ENCODE data around the gene SGSM1.

DNA sequence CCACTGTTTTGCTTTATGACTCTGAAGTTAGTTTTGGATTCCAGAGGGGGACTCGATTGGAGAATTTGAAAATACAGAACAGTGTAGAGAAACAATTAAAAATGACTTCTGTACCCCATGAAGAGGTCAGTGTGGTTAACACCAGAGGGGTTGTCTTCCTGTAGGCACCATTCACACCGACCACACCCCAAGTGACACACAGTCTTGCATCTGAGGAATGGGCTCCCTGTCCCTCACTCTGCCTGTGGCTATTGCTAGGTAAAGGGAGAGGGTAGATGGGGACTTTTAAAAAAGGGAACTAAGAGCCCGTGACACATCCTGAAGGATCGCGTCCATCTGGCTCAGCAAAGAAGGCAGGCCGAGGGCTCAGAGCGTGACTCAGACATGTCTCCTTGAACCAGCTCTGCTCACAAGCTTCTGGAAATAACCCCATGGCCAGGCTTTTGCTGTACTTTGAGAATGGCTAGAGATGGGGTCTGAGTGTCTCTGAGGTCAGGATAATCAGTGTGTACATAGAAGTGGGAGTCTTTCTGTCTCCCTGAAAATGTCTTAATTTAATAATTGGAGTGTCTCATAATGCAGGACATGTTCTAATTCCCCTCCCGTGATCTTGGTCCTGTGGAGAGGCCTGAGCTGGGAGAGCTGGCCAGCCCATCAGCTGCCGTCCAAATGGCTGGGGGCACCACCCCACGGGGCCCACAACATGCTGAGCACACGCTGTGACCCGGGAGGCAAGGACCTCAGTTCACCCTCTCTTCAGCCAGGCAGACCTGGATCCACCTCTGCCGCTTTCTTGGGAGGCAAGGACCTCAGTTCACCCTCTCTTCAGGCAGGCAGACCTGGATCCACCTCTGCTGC, 39.3 kb downstream of the SGSM1 start:
- TF ChIP-seq YY1 (IDR thresholded peaks at IDR 0.05; ENCODE audit: extremely low read depth, insufficient replicate concordance, low read depth, low read length) = no peak
- TF ChIP-seq, protein P1, sequence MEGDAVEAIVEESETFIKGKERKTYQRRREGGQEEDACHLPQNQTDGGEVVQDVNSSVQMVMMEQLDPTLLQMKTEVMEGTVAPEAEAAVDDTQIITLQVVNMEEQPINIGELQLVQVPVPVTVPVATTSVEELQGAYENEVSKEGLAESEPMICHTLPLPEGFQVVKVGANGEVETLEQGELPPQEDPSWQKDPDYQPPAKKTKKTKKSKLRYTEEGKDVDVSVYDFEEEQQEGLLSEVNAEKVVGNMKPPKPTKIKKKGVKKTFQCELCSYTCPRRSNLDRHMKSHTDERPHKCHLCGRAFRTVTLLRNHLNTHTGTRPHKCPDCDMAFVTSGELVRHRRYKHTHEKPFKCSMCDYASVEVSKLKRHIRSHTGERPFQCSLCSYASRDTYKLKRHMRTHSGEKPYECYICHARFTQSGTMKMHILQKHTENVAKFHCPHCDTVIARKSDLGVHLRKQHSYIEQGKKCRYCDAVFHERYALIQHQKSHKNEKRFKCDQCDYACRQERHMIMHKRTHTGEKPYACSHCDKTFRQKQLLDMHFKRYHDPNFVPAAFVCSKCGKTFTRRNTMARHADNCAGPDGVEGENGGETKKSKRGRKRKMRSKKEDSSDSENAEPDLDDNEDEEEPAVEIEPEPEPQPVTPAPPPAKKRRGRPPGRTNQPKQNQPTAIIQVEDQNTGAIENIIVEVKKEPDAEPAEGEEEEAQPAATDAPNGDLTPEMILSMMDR (IDR thresholded peaks at IDR 0.05 in 2 of 3, conservative IDR thresholded peaks at IDR 0.05 in 1 of 3; ENCODE audit: borderline replicate concordance in 1 of 3, insufficient read depth in 1 of 3, low read depth in 2 of 3, low read length in 2 of 3) = no peak
- TF ChIP-seq POLR2AphosphoS5 (IDR thresholded peaks at IDR 0.05; ENCODE audit: low read depth, low read length) = no peak
- no peak for TF ChIP-seq EGR1 (IDR thresholded peaks at IDR 0.05; ENCODE audit: low read depth)
- TF ChIP-seq, protein P2, sequence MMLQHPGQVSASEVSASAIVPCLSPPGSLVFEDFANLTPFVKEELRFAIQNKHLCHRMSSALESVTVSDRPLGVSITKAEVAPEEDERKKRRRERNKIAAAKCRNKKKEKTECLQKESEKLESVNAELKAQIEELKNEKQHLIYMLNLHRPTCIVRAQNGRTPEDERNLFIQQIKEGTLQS (IDR thresholded peaks at IDR 0.05) = no peak
- no peak for TF ChIP-seq POLR2A (IDR thresholded peaks at IDR 0.05; ENCODE audit: borderline replicate concordance, extremely low read depth, insufficient read depth, insufficient read length)
- TF ChIP-seq EZH2 (IDR thresholded peaks at IDR 0.05) = no peak
- TF ChIP-seq SRF (IDR thresholded peaks at IDR 0.05; ENCODE audit: low read depth) = no peak
- TF ChIP-seq, protein P3, sequence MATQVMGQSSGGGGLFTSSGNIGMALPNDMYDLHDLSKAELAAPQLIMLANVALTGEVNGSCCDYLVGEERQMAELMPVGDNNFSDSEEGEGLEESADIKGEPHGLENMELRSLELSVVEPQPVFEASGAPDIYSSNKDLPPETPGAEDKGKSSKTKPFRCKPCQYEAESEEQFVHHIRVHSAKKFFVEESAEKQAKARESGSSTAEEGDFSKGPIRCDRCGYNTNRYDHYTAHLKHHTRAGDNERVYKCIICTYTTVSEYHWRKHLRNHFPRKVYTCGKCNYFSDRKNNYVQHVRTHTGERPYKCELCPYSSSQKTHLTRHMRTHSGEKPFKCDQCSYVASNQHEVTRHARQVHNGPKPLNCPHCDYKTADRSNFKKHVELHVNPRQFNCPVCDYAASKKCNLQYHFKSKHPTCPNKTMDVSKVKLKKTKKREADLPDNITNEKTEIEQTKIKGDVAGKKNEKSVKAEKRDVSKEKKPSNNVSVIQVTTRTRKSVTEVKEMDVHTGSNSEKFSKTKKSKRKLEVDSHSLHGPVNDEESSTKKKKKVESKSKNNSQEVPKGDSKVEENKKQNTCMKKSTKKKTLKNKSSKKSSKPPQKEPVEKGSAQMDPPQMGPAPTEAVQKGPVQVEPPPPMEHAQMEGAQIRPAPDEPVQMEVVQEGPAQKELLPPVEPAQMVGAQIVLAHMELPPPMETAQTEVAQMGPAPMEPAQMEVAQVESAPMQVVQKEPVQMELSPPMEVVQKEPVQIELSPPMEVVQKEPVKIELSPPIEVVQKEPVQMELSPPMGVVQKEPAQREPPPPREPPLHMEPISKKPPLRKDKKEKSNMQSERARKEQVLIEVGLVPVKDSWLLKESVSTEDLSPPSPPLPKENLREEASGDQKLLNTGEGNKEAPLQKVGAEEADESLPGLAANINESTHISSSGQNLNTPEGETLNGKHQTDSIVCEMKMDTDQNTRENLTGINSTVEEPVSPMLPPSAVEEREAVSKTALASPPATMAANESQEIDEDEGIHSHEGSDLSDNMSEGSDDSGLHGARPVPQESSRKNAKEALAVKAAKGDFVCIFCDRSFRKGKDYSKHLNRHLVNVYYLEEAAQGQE (IDR thresholded peaks at IDR 0.05; ENCODE audit: low read depth) = no peak
- TF ChIP-seq, protein P4, sequence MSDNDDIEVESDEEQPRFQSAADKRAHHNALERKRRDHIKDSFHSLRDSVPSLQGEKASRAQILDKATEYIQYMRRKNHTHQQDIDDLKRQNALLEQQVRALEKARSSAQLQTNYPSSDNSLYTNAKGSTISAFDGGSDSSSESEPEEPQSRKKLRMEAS (IDR thresholded peaks at IDR 0.05) = no peak
